GM12878 (cell line): ENCODE results near the gene AAGAB. TPM values are rescaled to one million over a fixed set of nuclear protein-coding genes. Genes with fewer than 3 reads are reported as not detected.

ENCODE experiments used
- ATAC-seq: fragments of 200-7000 bp; cut with Tn5 transposase; 3 replicates; pipeline ENCODE4 v1.9.1; 2020; ENCODE audit warnings: mild to moderate bottlenecking, moderate library complexity
- BruUV-seq: library from RNA; stranded (reverse); fragments of 400-500 nt; replicated peaks from 2 replicates; lab custom pipeline; 2021; lab: Mats Ljungman, UMichigan
- CTCF ChIA-PET: fragments of 300-600 bp; sonication (Branson Sonifier 250); formaldehyde crosslinking; extraction: SDS; loops from one replicate; lab custom pipeline; 2021; ENCODE audit warnings: inconsistent platforms; lab: Yijun Ruan, JAX
- POLR2A ChIA-PET: fragments of 350-600 bp; formaldehyde crosslinking; extraction: SDS; loops from one replicate; lab custom pipeline; 2021; ENCODE audit warnings: inconsistent platforms; lab: Charles Lee
- RAD21 ChIA-PET: fragments of 300-600 bp; sonication (Branson Sonifier 250); formaldehyde crosslinking; loops from one replicate; lab custom pipeline; 2023; ENCODE audit warnings: antibody characterized with exemption; ENCODE audit not compliant: unreplicated experiment; lab: Charles Lee
- SMC1A ChIA-PET: fragments of 300-600 bp; sonication (Branson Sonifier 250); formaldehyde crosslinking; loops from one replicate; lab custom pipeline; 2023; ENCODE audit not compliant: unreplicated experiment, uncharacterized antibody; lab: Charles Lee
- DNase-seq: peaks from one replicate; pipeline ENCODE4 v3.0.0-alpha.2; 2011; ENCODE audit warnings: low read depth, low spot score
- FAIRE-seq: peaks from 3 replicates; lab custom pipeline; 2011; peaks lifted over from hg19 to GRCh38; lab: Jason Lieb, UNC
- H2AFZ ChIP-seq: 2 replicates; pipeline ENCODE4 v1.6.0; 2011; ENCODE audit warnings: low read depth, low read length, control low read depth; ENCODE audit not compliant: control insufficient read depth
- H3K27ac ChIP-seq: 2 replicates; pipeline ENCODE4 v1.5.1; 2011; ENCODE audit warnings: control low read depth; ENCODE audit not compliant: control insufficient read depth, insufficient read depth
- H3K27me3 ChIP-seq, 2 experiments: replicated peaks in 1 of 2; 2 replicates each; pipeline versions ENCODE4 v1.6.0 to v1.6.1; 2011; ENCODE audit warnings: low read length in 1 of 2; ENCODE audit not compliant: control insufficient read depth in 2 of 2, insufficient read depth in 2 of 2
- H3K36me3 ChIP-seq, 2 experiments: 2 replicates each; pipeline ENCODE4 v1.5.1; 2011; ENCODE audit warnings: low read length in 1 of 2; ENCODE audit not compliant: control insufficient read depth in 2 of 2, insufficient read depth in 2 of 2
- H3K4me1 ChIP-seq: 2 replicates; pipeline ENCODE4 v1.6.1; 2011; ENCODE audit warnings: mild to moderate bottlenecking, low read length, moderate library complexity, mixed read lengths; ENCODE audit not compliant: control insufficient read depth, insufficient read depth
- H3K4me2 ChIP-seq: 2 replicates; pipeline ENCODE4 v1.6.0; 2011; ENCODE audit warnings: control low read depth; ENCODE audit not compliant: control insufficient read depth, insufficient read depth
- H3K4me3 ChIP-seq: fragments of 200-600 bp; sonication (generic); 2 replicates; pipeline ENCODE4 v1.5.1; 2016
- H3K79me2 ChIP-seq: 2 replicates; pipeline ENCODE4 v1.6.0; 2011; ENCODE audit warnings: low read length; ENCODE audit not compliant: control insufficient read depth, insufficient read depth
- H3K9ac ChIP-seq: 2 replicates; pipeline ENCODE4 v1.8.0; 2011; ENCODE audit warnings: low read length, control low read depth, mixed read lengths; ENCODE audit not compliant: control insufficient read depth, insufficient read depth
- H3K9me3 ChIP-seq: replicated peaks from 3 replicates; pipeline ENCODE4 v1.5.1; 2011; ENCODE audit warnings: mild to moderate bottlenecking, low read length; ENCODE audit not compliant: control insufficient read depth, insufficient read depth
- H4K20me1 ChIP-seq: 2 replicates; pipeline ENCODE4 v1.6.0; 2011; ENCODE audit not compliant: control insufficient read depth, insufficient read depth
- BCLAF1 ChIP-seq: fragments of 450-650 bp; IDR thresholded peaks from 2 replicates; pipeline ENCODE4 v1.6.1; 2017; ENCODE audit warnings: antibody characterized with exemption, mild to moderate bottlenecking, moderate library complexity
- BMI1 ChIP-seq: fragments of 450-650 bp; IDR thresholded peaks from 2 replicates; pipeline ENCODE4 v1.6.1; 2016; ENCODE audit warnings: mild to moderate bottlenecking, moderate library complexity, borderline replicate concordance
- HCFC1 ChIP-seq: fragments of 150-350 bp; IDR thresholded peaks from 2 replicates; pipeline ENCODE4 v1.6.1; 2014; ENCODE audit warnings: low read length
- IKZF2 ChIP-seq, 2 experiments: fragments of 450-650 bp; IDR thresholded peaks; 2 replicates each; pipeline ENCODE4 v1.6.1; 2017; ENCODE audit warnings: mild to moderate bottlenecking in 2 of 2, moderate library complexity in 2 of 2
- IRF3 ChIP-seq: fragments of 450-650 bp; IDR thresholded peaks from 2 replicates; pipeline ENCODE4 v1.6.1; 2014; ENCODE audit warnings: mild to moderate bottlenecking
- JUNB ChIP-seq: IDR thresholded peaks from 2 replicates; pipeline ENCODE4 v1.6.1; 2016; ENCODE audit warnings: antibody characterized with exemption, mild to moderate bottlenecking
- NBN ChIP-seq: fragments of 450-650 bp; IDR thresholded peaks from 2 replicates; pipeline ENCODE4 v1.6.1; 2016
- PML ChIP-seq: IDR thresholded peaks from 2 replicates; pipeline ENCODE4 v1.6.1; 2012; ENCODE audit warnings: low read length, inconsistent platforms
- RCOR1 ChIP-seq: conservative IDR thresholded peaks from 2 replicates; pipeline ENCODE4 v1.6.1; 2012; ENCODE audit warnings: low read depth, low read length, improper control_type of control experiment
- RUNX3 ChIP-seq: IDR thresholded peaks from 2 replicates; pipeline ENCODE4 v1.6.1; 2012; ENCODE audit warnings: low read length, inconsistent platforms
- SIN3A ChIP-seq: IDR thresholded peaks from 2 replicates; pipeline ENCODE4 v1.6.1; 2012; ENCODE audit warnings: low read depth, low read length, improper control_type of control experiment
- SKIL ChIP-seq: fragments of 450-650 bp; IDR thresholded peaks from 2 replicates; pipeline ENCODE4 v1.6.1; 2017; ENCODE audit warnings: mild to moderate bottlenecking, low read depth, inconsistent platforms; ENCODE audit not compliant: poor library complexity, severe bottlenecking
- SUPT20H ChIP-seq: IDR thresholded peaks from 2 replicates; pipeline ENCODE4 v1.6.1; 2011; ENCODE audit warnings: low read depth, mild to moderate bottlenecking, low read length, moderate library complexity, borderline replicate concordance; ENCODE audit not compliant: control insufficient read depth
- WGBS: methylation state at CpG from one replicate; pipeline ENCODE4 v1.1.6; 2016; ENCODE audit warnings: low lambda C conversion rate; ENCODE audit not compliant: insufficient replicate concordance, insufficient coverage; ENCODE audit errors: missing lambda C conversion rate; 5-methylcytosine and 5-hydroxymethylcytosine counted together
- in situ Hi-C: fragments of 300-500 bp; cut with MboI; formaldehyde crosslinking; loops from 9 replicates; pipeline ENCODE4 v1.14.3; 2018; ENCODE audit warnings: mixed read lengths
- intact Hi-C: fragments of 100-400 bp; cut with micrococcal nuclease; formaldehyde crosslinking; loops from one replicate; pipeline ENCODE4 v1.14.2; 2022; ENCODE audit not compliant: unreplicated experiment
- polyA plus RNA-seq, 11 experiments: library from polyadenylated mRNA; depleted of rRNA in 4 of 11; unstranded in 6 of 11; stranded (reverse) in 5 of 11; fragments of >200 nt; fragmentation: Nextera tagmentation in 4 of 11; fragmentation: Illumina TruSeq in 1 of 11; extraction: Ambion mirVana in 4 of 11; extraction: Trizol in 1 of 11; gene quantifications; 1 replicate in 1 of 11; 2 replicates in 10 of 11; pipeline versions ENCODE4 v1.2.1 to v1.2.3, GENCODE V29; 2011 to 2016; ENCODE audit warnings: inconsistent platforms in 2 of 11, missing spikeins in 2 of 11, low read depth in 1 of 11
- total RNA-seq, 4 experiments: library from RNA; depleted of rRNA in 3 of 4; stranded (reverse); fragments of >200 nt in 3 of 4; fragmentation: Illumina TruSeq in 1 of 4; extraction: Trizol in 1 of 4; gene quantifications; 2 replicates each; pipeline versions ENCODE4 v1.2.1 to v1.2.3, GENCODE V29; 2013 to 2021

The AAGAB gene
- total and polyA plus RNA-seq, 10 of the 15 experiments (the other 5 are each of a cell fraction or from before 2014, with no cell fraction given) = 11.4 to 62.3 (median 38.0) TPM

- TF ChIP-seq HCFC1 (no peak), JUNB (no peak), IKZF2 (IDR thresholded peaks at IDR 0.05) (no peak), SIN3A (no peak), NBN (no peak), PML (no peak), BMI1 (no peak), SUPT20H (no peak), RCOR1 (no peak)
Observed at GRCh38 chr15:67173005-67173404, 81.5 kb downstream of the AAGAB start (continued).

- SMC1A ChIA-PET = no interaction called here
- Histone ChIP-seq H3K9me3 (no peaks in the 10 kb centered on the region), H3K36me3 (peaks cover 30 to 34% of the 10 kb centered on the region in 2 experiments), H3K27me3 (no peaks in the 10 kb centered on the region)
- no TSS peak for BruUV-seq
- RAD21 ChIA-PET = no interaction called here
- POLR2A ChIA-PET = no interaction called here
- no peak for DNase-seq
- no peak for TF ChIP-seq IRF3
- TF ChIP-seq RUNX3 = no peak
- no peak for TF ChIP-seq SKIL
- no peak for TF ChIP-seq BCLAF1
- TF ChIP-seq, all 136 proteins: peak for 0
- Histone ChIP-seq H3K27ac (no peak overlapping the region), H3K4me3 (no peak overlapping the region), H3K4me2 (no peak overlapping the region), H3K4me1 (peaks cover 21% of the 10 kb centered on the region), H3K9ac (no peak overlapping the region), H2AFZ (no peak overlapping the region), H3K79me2 (no peaks in the 10 kb centered on the region), H4K20me1 (no peaks in the 10 kb centered on the region; the same call in 1 of the 2 replicates)
- WGBS = 98% methylated on average over 6 of the region's 6 CpGs
- FAIRE-seq = no peak
- intact Hi-C loops = no loop called here
- CTCF ChIA-PET = no interaction called here
- no peak for ATAC-seq
- in situ Hi-C loops = no loop called here
Observed at GRCh38 chr15:67172172-67172571, 82.3 kb downstream of the AAGAB start.
